HG03064 (cell line): ENCODE data around the gene ATP6V1B1.

Source experiments
- ATAC-seq: cut with Tn5 transposase; IDR thresholded peaks from one replicate; pipeline ENCODE4 v1.9.1; 2021; ENCODE audit warnings: low read depth; ENCODE audit not compliant: unreplicated experiment

The ATP6V1B1 gene

GRCh38 chr2:70962885-70963878 lies 27.5 kb downstream of the ATP6V1B1 start:
- no peak for ATAC-seq

GRCh38 chr2:70964133-70964532 lies 28.4 kb downstream of the ATP6V1B1 start:
- no peak for ATAC-seq

GRCh38 chr2:70964596-70965386 lies 29.1 kb downstream of the ATP6V1B1 start:
- no peak for ATAC-seq

GRCh38 chr2:70965506-70965905 lies 29.8 kb downstream of the ATP6V1B1 start:
- no peak for ATAC-seq

GRCh38 chr2:70966681-70967080 lies 31.0 kb downstream of the ATP6V1B1 start:
- no peak for ATAC-seq

GRCh38 chr2:70967189-70967588 lies 31.5 kb downstream of the ATP6V1B1 start:
- ATAC-seq: no peak

GRCh38 chr2:70974592-70974991 lies 38.9 kb downstream of the ATP6V1B1 start:
- no peak for ATAC-seq

GRCh38 chr2:70975237-70975636 lies 39.5 kb downstream of the ATP6V1B1 start:
- no peak for ATAC-seq

GRCh38 chr2:70977605-70978205 lies 42.0 kb downstream of the ATP6V1B1 start:
- no peak for ATAC-seq

- no peak for ATAC-seq
These were observed 42.9 kb downstream of the ATP6V1B1 start, which contains the start of gene ANKRD53 for GRCh38 chr2:70978341-70979179. Gene ANKRD53 (plus strand): TSS chr2:70978630. CDS start chr2:70978646, 16 bp downstream.

GRCh38 chr2:70979180-70979488 lies 43.4 kb downstream of the ATP6V1B1 start:
- no peak for ATAC-seq

- ATAC-seq: no peak
These were observed 43.9 kb downstream of the ATP6V1B1 start for GRCh38 chr2:70979626-70980025.

- no peak for ATAC-seq
These were observed 45.7 kb downstream of the ATP6V1B1 start for GRCh38 chr2:70981421-70981820.

GRCh38 chr2:70981866-70982810 lies 46.4 kb downstream of the ATP6V1B1 start:
- no peak for ATAC-seq

GRCh38 chr2:70982971-70983370 lies 47.3 kb downstream of the ATP6V1B1 start:
- ATAC-seq: no peak

GRCh38 chr2:70983506-70984227 lies 48.0 kb downstream of the ATP6V1B1 start:
- no peak for ATAC-seq

GRCh38 chr2:70984228-70984575 lies 48.5 kb downstream of the ATP6V1B1 start:
- no peak for ATAC-seq

GRCh38 chr2:70984576-70985282 lies 49.0 kb downstream of the ATP6V1B1 start:
- no peak for ATAC-seq
